ENCODE data around the gene GAGE2A.
"Not testable (repeated sequence)": the region's sequence is repeated elsewhere in the genome, so short reads cannot be mapped to it uniquely, and the experiment has no call there.

DNA sequence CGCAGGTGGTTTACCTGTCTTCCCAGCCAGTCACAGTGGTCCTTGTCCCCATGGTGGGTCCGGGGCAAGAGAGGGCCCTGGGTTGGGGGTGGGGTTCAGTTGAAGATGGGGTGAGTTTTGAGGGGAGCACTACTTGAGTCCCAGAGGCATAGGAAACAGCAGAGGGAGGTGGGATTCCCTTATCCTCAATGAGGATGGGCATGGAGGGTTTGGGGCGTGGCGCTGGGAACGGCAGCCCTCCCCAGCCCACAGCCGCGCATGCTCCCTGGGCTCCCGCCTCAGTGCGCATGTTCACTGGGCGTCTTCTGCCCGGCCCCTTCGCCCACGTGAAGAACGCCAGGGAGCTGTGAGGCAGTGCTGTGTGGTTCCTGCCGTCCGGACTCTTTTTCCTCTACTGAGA lies 28.8 kb upstream of the GAGE2A start, which contains the start of gene GAGE12F:
- not testable (repeated sequence) for TF ChIP-seq ZFP36 (IDR thresholded peaks at IDR 0.05; ENCODE audit: borderline replicate concordance, partially characterized antibody); MAFK (IDR thresholded peaks at IDR 0.05; ENCODE audit: partially characterized antibody); NR3C1 (IDR thresholded peaks at IDR 0.05); MYC (IDR thresholded peaks at IDR 0.05; ENCODE audit: borderline replicate concordance, low read length); CTCF (IDR thresholded peaks at IDR 0.05); RFX5 (IDR thresholded peaks at IDR 0.05); USF2 (IDR thresholded peaks at IDR 0.05); CHD2 (IDR thresholded peaks at IDR 0.05; ENCODE audit: low read length, partially characterized antibody); HEYL (CRISPR knock-in tag; IDR thresholded peaks at IDR 0.05)
- TF ChIP-seq, protein P1, sequence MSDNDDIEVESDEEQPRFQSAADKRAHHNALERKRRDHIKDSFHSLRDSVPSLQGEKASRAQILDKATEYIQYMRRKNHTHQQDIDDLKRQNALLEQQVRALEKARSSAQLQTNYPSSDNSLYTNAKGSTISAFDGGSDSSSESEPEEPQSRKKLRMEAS (IDR thresholded peaks at IDR 0.05) = not testable (repeated sequence)
- TF ChIP-seq, protein P2, sequence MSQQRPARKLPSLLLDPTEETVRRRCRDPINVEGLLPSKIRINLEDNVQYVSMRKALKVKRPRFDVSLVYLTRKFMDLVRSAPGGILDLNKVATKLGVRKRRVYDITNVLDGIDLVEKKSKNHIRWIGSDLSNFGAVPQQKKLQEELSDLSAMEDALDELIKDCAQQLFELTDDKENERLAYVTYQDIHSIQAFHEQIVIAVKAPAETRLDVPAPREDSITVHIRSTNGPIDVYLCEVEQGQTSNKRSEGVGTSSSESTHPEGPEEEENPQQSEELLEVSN (IDR thresholded peaks at IDR 0.05; ENCODE audit: borderline replicate concordance, low read depth) = not testable (repeated sequence)

Measured in A549 (cell line).